Heart left ventricle (tissue), 16 donors: Measurements from ENCODE around the gene CCNY. TPM values are rescaled to one million over a fixed set of nuclear protein-coding genes. Genes with fewer than 3 reads are reported as not detected.

Experiments used
- ATAC-seq, 4 donors: fragments of 200-7000 bp; cut with Tn5 transposase; one replicate each; pipeline ENCODE4 v1.9.1; 2020 to 2022; ENCODE audit warnings: moderate library complexity in 4 of 4, mild to moderate bottlenecking in 3 of 4, moderate number of reproducible peaks in 1 of 4
- DNase-seq, 5 donors: peaks; one replicate each; pipeline ENCODE4 v3.0.0-alpha.2; 2020
- H3K27ac ChIP-seq, 12 donors: fragments of 200-600 bp; sonication (generic) in 4 of 12; one replicate each; pipeline versions ENCODE4 v1.5.0 to v1.8.0; 2016 to 2022; ENCODE audit warnings: mild to moderate bottlenecking in 2 of 12
- H3K27me3 ChIP-seq, 9 donors: fragments of 200-600 bp; sonication (generic) in 2 of 9; one replicate each; pipeline versions ENCODE4 v1.5.1 to v1.8.0; 2016 to 2022; ENCODE audit warnings: mild to moderate bottlenecking in 3 of 9
- H3K36me3 ChIP-seq, 9 donors: fragments of 200-600 bp; sonication (generic) in 2 of 9; one replicate each; pipeline versions ENCODE4 v1.5.0 to v1.8.0; 2018 to 2022; ENCODE audit warnings: mild to moderate bottlenecking in 2 of 9
- H3K4me1 ChIP-seq, 12 donors: fragments of 200-600 bp; sonication (generic) in 4 of 12; one replicate each; pipeline versions ENCODE4 v1.5.0 to v1.8.0; 2016 to 2022; ENCODE audit warnings: mild to moderate bottlenecking in 3 of 12
- H3K4me3 ChIP-seq, 12 donors: fragments of 200-600 bp; sonication (generic) in 4 of 12; one replicate each; pipeline versions ENCODE4 v1.5.0 to v1.8.0; 2017 to 2022; ENCODE audit warnings: mild to moderate bottlenecking in 9 of 12, moderate library complexity in 4 of 12
- H3K9me3 ChIP-seq, 12 donors: fragments of 200-600 bp; sonication (generic) in 4 of 12; one replicate each; pipeline versions ENCODE4 v1.5.0 to v1.8.0; 2016 to 2022; ENCODE audit warnings: mild to moderate bottlenecking in 1 of 12
- POLR2A ChIP-seq, 2 donors: fragments of 450-650 bp; IDR thresholded peaks; one replicate each; pipeline ENCODE4 v1.6.1; 2017; ENCODE audit warnings: antibody characterized with exemption in 2 of 2, mild to moderate bottlenecking in 2 of 2, moderate library complexity in 2 of 2
- WGBS, 4 donors: extraction: QIAGEN DNeasy Blood & Tissue Kit in 2 of 4; methylation state at CpG; one replicate each; pipeline versions ENCODE4 v1.1.5 to v1.1.7; 2013 to 2018; 5-methylcytosine and 5-hydroxymethylcytosine counted together
- intact Hi-C, 10 donors: fragments of 100-400 bp; cut with DNase I; formaldehyde crosslinking; loops; one replicate each; pipeline versions ENCODE4 v1.11.1 to v1.14.2; 2022
- polyA plus RNA-seq, 2 donors: library from polyadenylated mRNA; stranded (reverse); fragments of 200-250 nt; gene quantifications; one replicate each; pipeline ENCODE4 v1.2.3, GENCODE V29; 2013
- total RNA-seq, 9 donors: library from RNA; depleted of rRNA in 2 of 9; stranded (reverse); fragments of >200 nt in 2 of 9; fragmentation: NEBNext Ultra II Directional in 3 of 9; extraction: Animal tissue kit (Norgen Biotek cat#: 25700) in 3 of 9; gene quantifications; one replicate each; pipeline versions ENCODE4 v1.1.0 to v1.2.4, GENCODE V29; 2016 to 2023
- TF ChIP-seq, protein P1 (sequence below), 12 donors: fragments of 200-600 bp; sonication (generic) in 4 of 12; IDR thresholded peaks; one replicate each; pipeline versions ENCODE4 v1.5.0 to v1.8.0; 2018 to 2022; ENCODE audit warnings: antibody characterized with exemption in 12 of 12, mild to moderate bottlenecking in 5 of 12
- donor health status: ischemic (EF 13 %, LVEDD 7.1; RV severe dilation, severe dysfunction).
- donor health status: healthy with polysubstance abuse.
- donor health status: DM: no; HTN: yes; CAD: no.
- donor health status: DM: no; HTN: no; CAD: no.
- donor health status: ischemic (EF 25% LVEDD 6.9; RV normal size, moderate dysfunction).
- donor health status: ischemic (EF 25% LVEDD 5.7; RV mildly dilated, moderate dysfunction).
- donor health status: healthy.
- donor health status: DM: yes; HTN: yes; CAD: no.
- donor health status: ischemic (EF 35%, LVEDD 5.7; RV mildly dilated, moderate dysfunction).
- donor health status: nonischemic (EF 11% LVEDD 7.7; RV severe dilation, severe dysfunction).
- donor health status: DM: yes; HTN: yes; CAD: no.
- donor health status: PGD.
- donor health status: ischemic (EF 29% LVEDD 5.4; RV normal size, mild dysfunction).
- donor health status: nonischemic (EF 23%, LVEDD 6.1; RV moderate dilation, normal function).

Gene CCNY
- total and polyA plus RNA-seq, 11 donors: 26.4 to 106 (median 80.7) TPM

DNA sequence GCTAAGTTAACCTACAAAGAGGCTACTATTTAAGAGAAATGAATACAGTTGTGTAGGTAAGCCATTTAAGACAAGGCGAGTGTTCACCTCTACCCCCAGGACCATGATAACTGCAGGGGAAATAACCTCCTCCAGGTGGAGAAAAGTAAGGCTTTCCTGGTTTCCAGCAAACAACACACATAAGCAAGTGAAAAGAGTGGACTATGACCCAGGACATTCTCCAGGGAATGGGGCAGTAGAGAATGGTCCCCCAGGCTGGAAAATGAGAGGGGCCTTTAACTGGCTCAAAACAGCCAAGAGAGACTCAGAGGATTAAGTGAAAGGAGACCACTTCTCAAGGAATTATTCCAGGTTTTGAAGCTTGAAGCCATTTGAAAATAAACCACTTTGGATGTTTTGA is 167.8 kb downstream of the CCNY start:
- ATAC-seq: no peak
- peaks cover 0 to 40% (median 12%) of the 10 kb centered on the region in 12 donors for H3K4me1 ChIP-seq

DNA sequence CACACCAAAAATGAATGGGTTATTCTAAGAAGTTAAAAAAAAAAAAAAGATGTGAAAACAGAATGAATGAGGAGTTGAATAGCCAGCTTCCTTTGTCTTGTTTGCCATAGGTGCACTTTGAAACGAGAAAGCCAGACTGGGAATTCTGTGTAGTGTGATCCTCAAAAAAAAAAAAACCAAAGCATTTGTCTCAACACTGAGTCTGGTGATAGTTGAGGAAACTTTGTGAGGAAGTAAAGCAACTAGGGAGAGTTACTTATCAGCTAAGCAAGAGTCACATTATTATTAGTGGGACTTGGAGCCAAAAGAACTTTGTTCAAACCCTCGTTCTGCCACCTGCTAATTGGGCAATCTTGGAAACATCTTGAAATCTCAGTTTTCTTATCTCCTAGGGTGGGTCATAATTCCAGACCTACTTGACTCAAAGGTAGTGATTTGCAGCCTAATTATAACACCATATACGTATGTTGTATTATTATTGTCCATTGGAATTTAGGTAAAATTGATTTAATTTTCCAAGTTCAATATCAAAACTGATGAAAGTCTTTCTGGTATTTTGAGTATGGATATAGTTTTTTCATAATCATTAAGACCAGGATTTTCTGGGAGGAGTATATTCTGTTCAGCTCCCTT is 169.0 kb downstream of the CCNY start:
- intact Hi-C loops: no loop called here
- 62 to 74% (median 69%) methylated on average over 3 of the region's 3 CpGs for WGBS, 4 donors

More for the DNA sequence above, 167.8 kb downstream of the CCNY start:
- H3K27ac ChIP-seq: no peak overlapping the region
- intact Hi-C loops: no loop called here
- no peaks in the 10 kb centered on the region for H3K9me3 ChIP-seq
- peaks cover 0 to 13% (median 0%) of the 10 kb centered on the region in 9 donors for H3K36me3 ChIP-seq
- H3K27me3 ChIP-seq: no peaks in the 10 kb centered on the region
- WGBS, 4 donors: 62 to 99% (median 94%) methylated on average over 1 of the region's 1 CpG
- TF ChIP-seq, protein P1, sequence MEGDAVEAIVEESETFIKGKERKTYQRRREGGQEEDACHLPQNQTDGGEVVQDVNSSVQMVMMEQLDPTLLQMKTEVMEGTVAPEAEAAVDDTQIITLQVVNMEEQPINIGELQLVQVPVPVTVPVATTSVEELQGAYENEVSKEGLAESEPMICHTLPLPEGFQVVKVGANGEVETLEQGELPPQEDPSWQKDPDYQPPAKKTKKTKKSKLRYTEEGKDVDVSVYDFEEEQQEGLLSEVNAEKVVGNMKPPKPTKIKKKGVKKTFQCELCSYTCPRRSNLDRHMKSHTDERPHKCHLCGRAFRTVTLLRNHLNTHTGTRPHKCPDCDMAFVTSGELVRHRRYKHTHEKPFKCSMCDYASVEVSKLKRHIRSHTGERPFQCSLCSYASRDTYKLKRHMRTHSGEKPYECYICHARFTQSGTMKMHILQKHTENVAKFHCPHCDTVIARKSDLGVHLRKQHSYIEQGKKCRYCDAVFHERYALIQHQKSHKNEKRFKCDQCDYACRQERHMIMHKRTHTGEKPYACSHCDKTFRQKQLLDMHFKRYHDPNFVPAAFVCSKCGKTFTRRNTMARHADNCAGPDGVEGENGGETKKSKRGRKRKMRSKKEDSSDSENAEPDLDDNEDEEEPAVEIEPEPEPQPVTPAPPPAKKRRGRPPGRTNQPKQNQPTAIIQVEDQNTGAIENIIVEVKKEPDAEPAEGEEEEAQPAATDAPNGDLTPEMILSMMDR (IDR thresholded peaks at IDR 0.05): no peak
- no peak for TF ChIP-seq POLR2A (IDR thresholded peaks at IDR 0.05)
- DNase-seq: no peak
- no peak overlapping the region for H3K4me3 ChIP-seq

DNA sequence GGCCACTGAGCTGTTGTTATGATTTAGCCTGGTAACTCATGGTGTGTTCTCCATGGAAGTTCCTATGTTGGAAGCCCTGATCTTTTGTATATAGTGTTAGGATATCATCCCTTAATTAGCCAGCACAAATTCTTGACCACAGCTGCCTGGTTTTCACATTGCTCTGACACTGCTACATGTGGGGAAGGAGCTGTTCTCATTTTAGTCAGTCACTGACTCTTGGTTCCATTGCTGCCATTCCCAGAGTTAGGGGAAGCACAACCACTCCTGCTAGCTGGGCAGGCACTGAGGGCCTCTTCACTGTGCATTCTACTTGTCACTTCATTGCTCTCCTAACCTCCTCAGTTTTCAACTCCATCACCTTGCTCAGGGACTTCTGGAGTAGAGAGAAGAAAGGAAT is 170.4 kb downstream of the CCNY start:
- Histone ChIP-seq H3K4me3 (no peak overlapping the region), H3K27ac (no peak overlapping the region), H3K36me3 (peaks cover 0 to 17% (median 3%) of the 10 kb centered on the region in 9 donors), H3K27me3 (no peaks in the 10 kb centered on the region), H3K9me3 (no peaks in the 10 kb centered on the region), H3K4me1 (peaks cover 0 to 37% (median 10%) of the 10 kb centered on the region in 12 donors)
- intact Hi-C loops: no loop called here
- TF ChIP-seq POLR2A (IDR thresholded peaks at IDR 0.05): no peak
- TF ChIP-seq, protein P1 (IDR thresholded peaks at IDR 0.05): no peak
- DNase-seq (no peak), ATAC-seq (peak in 2 of 4 donors; percentile 13 to 24)

More for the DNA sequence above, 169.0 kb downstream of the CCNY start:
- Histone ChIP-seq H3K4me3 (no peak overlapping the region), H3K9me3 (no peaks in the 10 kb centered on the region), H3K36me3 (peaks cover 0 to 13% (median 0%) of the 10 kb centered on the region in 9 donors), H3K27ac (no peak overlapping the region), H3K4me1 (peaks cover 0 to 40% (median 11%) of the 10 kb centered on the region in 12 donors), H3K27me3 (no peaks in the 10 kb centered on the region)
- no peak for TF ChIP-seq POLR2A (IDR thresholded peaks at IDR 0.05)
- TF ChIP-seq, protein P1 (IDR thresholded peaks at IDR 0.05): no peak
- ATAC-seq (no peak), DNase-seq (no peak)

DNA sequence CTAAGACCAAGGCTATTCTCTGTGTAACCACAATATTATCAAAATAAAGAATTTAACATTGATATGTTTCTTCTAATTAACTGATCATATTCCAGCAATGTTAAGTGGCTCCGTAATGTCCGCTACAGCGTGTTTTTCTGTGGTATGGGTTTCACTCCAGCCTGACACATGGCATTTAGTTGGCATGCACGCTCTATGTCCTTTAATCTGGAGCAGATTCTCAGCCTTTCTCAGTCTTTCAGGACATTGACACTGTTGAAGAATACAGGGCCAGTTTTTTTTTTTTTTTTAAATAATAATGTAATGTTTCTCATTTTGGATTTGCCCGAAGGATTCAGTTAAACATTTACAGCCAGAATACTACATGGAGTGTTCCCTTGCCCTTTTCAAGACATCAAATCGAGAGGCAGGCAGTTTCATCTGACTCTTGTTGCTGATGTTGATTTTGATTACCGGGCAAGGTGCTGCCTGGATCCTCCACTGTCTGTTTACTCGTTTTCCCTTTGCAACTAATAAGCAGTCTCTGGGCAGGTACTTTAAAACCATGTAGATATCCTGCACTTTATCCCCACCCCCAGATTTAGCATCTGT is 171.3 kb downstream of the CCNY start:
- Histone ChIP-seq H3K27me3 (no peaks in the 10 kb centered on the region), H3K9me3 (no peaks in the 10 kb centered on the region), H3K36me3 (peaks cover 0 to 8% (median 3%) of the 10 kb centered on the region in 9 donors), H3K4me1 (peaks cover 0 to 37% (median 12%) of the 10 kb centered on the region in 12 donors), H3K4me3 (no peak overlapping the region), H3K27ac (no peak overlapping the region)
- no peak for TF ChIP-seq POLR2A (IDR thresholded peaks at IDR 0.05)
- TF ChIP-seq, protein P1 (IDR thresholded peaks at IDR 0.05): no peak
- DNase-seq (no peak), ATAC-seq (no peak)
- 88 to 92% (median 90%) methylated on average over 8 of the region's 8 CpGs for WGBS, 4 donors
- intact Hi-C loops: no loop called here
